Right ventricle myocardium superior (tissue), 1 donor: Measurements from ENCODE around the gene SUPT3H. TPM values are rescaled to one million over a fixed set of nuclear protein-coding genes. Genes with fewer than 3 reads are reported as not detected.
"Not testable (repeated sequence)": the region's sequence is repeated elsewhere in the genome, so short reads cannot be mapped to it uniquely, and the experiment has no call there.

Source experiments
- ATAC-seq: fragments of 200-7000 bp; cut with Tn5 transposase; one replicate; pipeline ENCODE4 v1.9.1; 2020; ENCODE audit warnings: mild to moderate bottlenecking; ENCODE audit not compliant: poor library complexity
- DNase-seq: peaks from one replicate; pipeline ENCODE4 v3.0.0-alpha.2; 2020
- intact Hi-C: fragments of 100-400 bp; cut with DNase I; formaldehyde crosslinking; loops from one replicate; pipeline ENCODE4 v1.11.2; 2022
- total RNA-seq: library from RNA; stranded (reverse); fragmentation: NEBNext Ultra II Directional; extraction: Animal tissue kit (Norgen Biotek cat#: 25700); gene quantifications from one replicate; pipeline ENCODE4 v1.2.1, GENCODE V29; 2021
- donor health status: DM: no; HTN: yes; CAD: no; lungs with severe emphysema.

SUPT3H gene
- total RNA-seq, 1 donor from 2014 or later: 3.4 TPM

DNA sequence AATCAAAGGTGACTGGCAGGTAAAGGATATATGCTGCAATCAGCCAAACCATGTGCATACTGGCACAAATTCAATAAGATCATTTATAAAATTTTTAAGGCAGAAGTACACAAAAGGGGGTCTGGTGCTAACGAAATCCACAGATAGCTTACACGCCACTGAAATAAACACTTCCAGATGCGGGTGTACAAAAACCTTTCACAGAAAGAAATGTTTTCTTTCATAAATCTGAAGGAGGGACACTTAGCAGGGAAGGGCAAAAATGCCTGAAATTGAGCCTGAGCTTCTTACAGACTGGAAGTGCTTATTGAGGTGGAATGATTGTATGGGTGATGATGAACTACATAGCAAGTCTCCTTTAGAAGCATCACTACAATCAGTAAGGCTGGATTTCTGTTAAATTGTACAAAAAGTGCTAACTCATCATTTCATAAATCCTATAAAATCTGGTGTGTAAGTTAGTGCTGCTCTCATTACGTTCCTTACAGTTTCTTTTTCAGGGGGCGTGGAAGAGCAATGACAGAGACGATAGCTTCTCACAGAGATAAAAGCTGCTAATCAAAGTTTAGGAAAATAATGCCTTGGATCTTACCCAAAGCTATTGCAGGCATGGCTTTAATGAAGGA, 458.9 kb downstream of the SUPT3H start:
- ATAC-seq: no peak
- intact Hi-C loops: no loop called here

DNA sequence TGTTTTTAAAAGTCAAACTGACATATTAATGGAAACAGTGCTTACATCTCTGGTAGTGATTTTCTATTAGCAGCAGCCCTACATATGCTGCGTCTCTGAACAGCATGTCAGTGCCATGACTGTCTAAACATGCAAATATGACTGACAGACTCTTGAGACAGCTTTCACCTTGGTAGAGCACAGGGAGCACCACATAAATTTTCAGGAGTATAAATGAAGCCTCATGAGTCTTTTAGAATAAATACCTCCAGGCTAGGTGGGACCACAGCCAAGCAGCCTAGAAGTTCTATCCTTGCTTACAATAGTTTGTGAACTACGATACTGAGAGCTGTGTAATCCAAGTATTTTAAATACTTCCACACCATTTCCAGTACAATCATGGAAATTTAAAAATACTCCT, 460.3 kb downstream of the SUPT3H start:
- ATAC-seq: no peak
- no peak for DNase-seq
- intact Hi-C loops: no loop called here

More for the DNA sequence above, 458.9 kb downstream of the SUPT3H start:
- no peak for DNase-seq

- intact Hi-C loops: no loop called here
- DNase-seq: no peak
- no peak for ATAC-seq
Observed at GRCh38 chr6:44915111-44915510, 462.6 kb downstream of the SUPT3H start.

DNA sequence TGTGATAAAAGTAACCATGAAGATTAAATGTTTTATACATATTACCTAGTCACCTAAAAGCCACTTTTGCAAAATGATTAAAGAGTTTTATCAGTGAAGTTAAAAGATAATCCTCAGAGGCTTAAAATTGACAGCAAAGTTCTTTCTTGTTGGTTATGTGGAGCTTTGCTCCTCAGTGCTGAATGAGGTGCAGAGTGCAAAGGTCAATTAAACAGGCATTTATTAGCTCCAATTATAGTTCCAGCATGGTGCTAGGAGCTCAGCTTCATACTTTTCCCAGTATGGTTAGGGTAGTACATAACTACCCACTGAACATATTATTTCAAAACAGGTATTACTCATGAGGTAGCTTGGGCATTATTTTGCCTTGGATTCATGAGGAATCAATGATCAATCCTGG, 463.6 kb downstream of the SUPT3H start:
- DNase-seq (no peak), ATAC-seq (no peak)
- intact Hi-C loops: no loop called here

- intact Hi-C loops: no loop called here
- ATAC-seq: no peak
- no peak for DNase-seq
Observed at GRCh38 chr6:44906761-44907160, 471.0 kb downstream of the SUPT3H start.

- intact Hi-C loops, DNase-seq, ATAC-seq: not testable (repeated sequence)
Observed at GRCh38 chr6:44900358-44900757, 477.4 kb downstream of the SUPT3H start.

- ATAC-seq (no peak), DNase-seq (no peak)
- intact Hi-C loops: no loop called here
Observed at GRCh38 chr6:44898296-44898930, 479.3 kb downstream of the SUPT3H start.

GRCh38 chr6:44897316-44897715, 480.4 kb downstream of the SUPT3H start:
- DNase-seq (no peak), ATAC-seq (no peak)
- intact Hi-C loops: no loop called here

DNA sequence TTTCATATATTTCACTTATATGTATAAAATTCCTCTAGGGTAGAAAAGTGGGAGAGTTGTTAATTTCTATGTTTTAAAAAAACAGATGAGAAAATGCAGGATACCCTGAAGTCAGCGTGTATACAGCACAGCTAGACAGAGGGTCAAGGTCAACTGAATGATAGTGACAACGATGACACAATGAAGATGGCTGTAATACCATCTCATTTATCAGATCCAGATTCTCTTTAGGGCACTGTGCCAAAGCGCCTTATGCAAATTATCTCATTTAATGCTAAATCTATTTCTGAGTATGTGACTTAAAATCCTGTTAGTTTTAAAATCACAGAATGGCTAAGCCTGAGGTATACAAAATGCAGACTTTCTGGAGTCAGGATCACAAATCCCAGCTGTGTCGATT, 481.0 kb downstream of the SUPT3H start:
- ATAC-seq (no peak), DNase-seq (no peak)
- intact Hi-C loops: no loop called here

DNA sequence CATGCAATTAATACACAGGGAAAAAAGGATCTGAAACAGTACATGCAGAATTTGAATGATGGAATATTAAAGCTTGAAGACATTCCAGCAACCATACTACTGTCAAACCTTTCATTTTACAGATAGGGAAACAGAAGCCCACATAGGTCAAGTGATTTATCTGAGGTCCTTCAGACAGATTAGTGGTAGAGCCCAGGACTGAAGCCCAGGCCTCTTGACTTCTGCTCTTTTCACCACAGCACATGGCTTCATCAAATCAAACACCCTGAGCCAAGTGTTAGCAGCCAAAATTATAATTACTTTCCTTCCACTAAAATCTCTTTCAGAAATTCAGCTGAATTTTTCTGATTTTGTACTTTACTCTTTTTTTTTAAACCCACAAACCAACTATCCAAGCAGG, 485.2 kb downstream of the SUPT3H start:
- ATAC-seq (peak; percentile 81), DNase-seq (no peak)
- intact Hi-C loops: no loop called here

DNA sequence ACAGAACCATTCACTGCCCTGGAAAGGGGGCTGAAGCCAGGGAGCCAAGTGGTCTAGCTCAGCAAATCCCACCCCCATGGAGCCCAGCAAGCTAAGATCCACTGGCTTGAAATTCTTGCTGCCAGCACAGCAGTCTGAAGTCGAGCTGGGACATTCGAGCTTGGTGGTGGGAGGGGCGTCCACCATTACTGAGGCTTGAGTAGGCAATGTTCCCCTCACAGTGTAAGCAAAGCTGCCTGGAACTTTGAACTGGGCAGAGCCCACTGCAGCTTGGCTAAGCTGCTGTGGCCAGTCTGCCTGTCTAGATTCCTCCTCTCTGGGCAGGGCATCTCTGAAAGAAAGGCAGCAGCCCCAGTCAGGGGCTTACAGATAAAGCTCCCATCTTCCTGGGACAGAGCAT, 498.7 kb downstream of the SUPT3H start:
- ATAC-seq, DNase-seq, intact Hi-C loops: not testable (repeated sequence)

GRCh38 chr6:44876638-44877037, 501.1 kb downstream of the SUPT3H start:
- DNase-seq, ATAC-seq, intact Hi-C loops: not testable (repeated sequence)

GRCh38 chr6:44869321-44869897, 508.3 kb downstream of the SUPT3H start:
- intact Hi-C loops: no loop called here
- ATAC-seq: no peak
- no peak for DNase-seq

DNA sequence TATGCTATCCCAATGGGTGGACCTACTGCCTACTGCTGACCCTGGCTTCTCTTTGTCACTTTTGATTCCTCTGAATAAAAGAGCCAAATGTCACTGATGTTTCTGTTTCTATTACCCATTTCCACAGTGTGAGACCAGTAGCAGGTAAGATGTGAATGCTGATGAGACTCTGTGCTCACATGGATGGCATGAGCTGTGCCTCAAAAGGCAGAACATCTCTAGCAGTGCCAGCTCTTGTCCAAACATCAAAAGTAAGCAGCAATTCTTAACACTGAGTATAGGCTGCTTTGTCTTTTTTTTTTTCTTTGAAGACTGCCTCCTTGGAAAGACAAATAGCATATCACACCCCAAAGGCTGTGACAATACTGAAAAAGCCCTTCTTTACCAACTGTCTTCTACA, 508.8 kb downstream of the SUPT3H start:
- no peak for ATAC-seq
- intact Hi-C loops: no loop called here
- DNase-seq: no peak

- intact Hi-C loops: no loop called here
- ATAC-seq (no peak), DNase-seq (no peak)
Observed at GRCh38 chr6:44868335-44868668, 509.4 kb downstream of the SUPT3H start.

DNA sequence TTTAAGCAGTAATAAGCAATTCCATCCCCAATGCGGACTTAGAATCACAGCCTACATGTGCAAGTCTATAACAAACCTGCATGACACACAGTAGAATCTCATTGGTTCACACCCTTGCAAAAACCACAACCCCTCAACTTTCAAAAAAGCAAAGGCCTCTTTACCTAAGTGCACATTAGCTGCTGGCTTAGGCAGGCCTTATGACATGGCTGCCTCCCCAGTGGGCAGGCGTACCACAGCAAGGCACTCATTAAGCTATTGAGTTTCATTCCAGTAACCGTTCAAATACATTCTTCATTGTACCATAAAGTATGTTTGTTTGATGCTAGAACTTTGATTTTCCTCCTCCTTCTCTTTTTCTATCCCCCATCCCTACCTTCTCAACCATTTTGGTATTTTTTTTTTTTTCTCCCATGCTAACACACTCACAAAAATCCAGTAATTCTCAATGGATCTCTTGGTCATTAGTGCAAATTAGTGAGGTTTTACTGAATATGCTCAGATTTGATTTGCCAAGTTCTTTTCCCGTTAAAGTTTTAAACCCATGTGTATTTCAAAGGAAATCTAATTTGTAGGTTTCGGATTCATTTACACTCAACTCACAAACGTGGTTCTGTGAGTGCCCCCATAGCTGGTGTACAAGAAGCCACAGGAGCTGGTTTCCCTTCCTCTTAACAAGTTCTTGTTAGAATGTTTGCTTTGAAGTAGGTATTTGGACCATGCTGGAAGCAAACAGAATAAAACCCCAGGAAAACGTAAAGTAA, 510.0 kb downstream of the SUPT3H start:
- intact Hi-C loops: no loop called here
- ATAC-seq: no peak

GRCh38 chr6:44865184-44865583, 512.5 kb downstream of the SUPT3H start:
- intact Hi-C loops, ATAC-seq, DNase-seq: not testable (repeated sequence)

More for the DNA sequence above, 510.0 kb downstream of the SUPT3H start:
- DNase-seq: no peak

GRCh38 chr6:44859901-44860410, 517.8 kb downstream of the SUPT3H start:
- ATAC-seq (no peak), DNase-seq (no peak)
- intact Hi-C loops: no loop called here

GRCh38 chr6:44858998-44859397, 518.7 kb downstream of the SUPT3H start:
- DNase-seq: no peak
- ATAC-seq: no peak
- intact Hi-C loops: no loop called here
